ENCODE data around the gene LYRM1. TPM values are rescaled to one million over a fixed set of nuclear protein-coding genes. Genes with fewer than 3 reads are reported as not detected.
"Not testable (repeated sequence)": the region's sequence is repeated elsewhere in the genome, so short reads cannot be mapped to it uniquely, and the experiment has no call there.

Gene LYRM1
- total and polyA plus RNA-seq, 5 donors: 29.5 to 54.8 (median 35.6) TPM

DNA sequence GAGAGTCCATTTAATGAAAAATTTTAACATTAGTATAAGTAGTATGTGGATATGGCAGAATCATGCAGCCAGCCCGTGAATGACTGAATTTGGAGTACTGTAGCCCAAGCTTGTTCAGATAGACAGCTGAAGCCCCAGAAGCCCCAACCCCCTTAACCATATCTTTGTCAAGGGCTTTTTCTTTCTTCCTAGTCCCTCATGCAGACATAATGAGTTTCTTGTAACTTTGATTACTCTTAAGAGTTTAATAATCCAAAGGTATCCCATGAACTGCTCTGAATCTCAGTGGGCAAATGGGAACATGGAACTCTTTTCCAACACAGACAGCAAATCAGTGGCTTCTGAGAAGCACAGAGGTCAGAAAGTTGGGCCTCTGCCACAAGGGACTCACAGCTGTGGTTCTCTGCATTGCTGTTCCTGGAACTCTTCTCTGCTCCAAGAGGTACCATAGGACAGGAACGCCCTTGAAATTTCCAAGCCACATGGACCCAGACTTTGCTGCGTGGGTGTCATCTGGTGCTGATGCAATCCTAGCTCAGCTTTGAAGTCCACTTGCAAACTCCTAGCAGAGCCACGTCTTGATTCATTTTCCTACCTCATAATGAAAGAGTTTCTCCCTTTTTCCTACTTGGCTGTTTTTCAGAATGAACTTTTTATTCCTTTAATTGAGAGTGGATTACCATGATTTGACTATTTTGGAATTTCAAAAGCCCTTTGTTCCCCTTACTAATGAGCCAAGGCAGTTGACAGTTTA is 18.1 kb downstream of the LYRM1 start:
- ATAC-seq: peak; percentile 78 to 87
- H3K27me3 ChIP-seq (ENCODE audit: control insufficient read depth, insufficient read depth): no peaks in the 10 kb centered on the region
- intact Hi-C loops (cut with DNase I): no loop called here
- no peaks in the 10 kb centered on the region for H3K9me3 ChIP-seq (ENCODE audit: control insufficient read depth, low read length)
- 52% methylated on average over 4 of the region's 4 CpGs for WGBS
- no peak overlapping the region for H3K4me3 ChIP-seq (ENCODE audit: low read length)
- DNase-seq: peak; percentile 63 to 82 (median 76)
- H3K27ac ChIP-seq (ENCODE audit: low read length): no peak overlapping the region
- peaks cover 3% of the 10 kb centered on the region for H3K4me1 ChIP-seq (ENCODE audit: control insufficient read depth, insufficient read depth, low read length)

- Histone ChIP-seq H3K9me3 (ENCODE audit: control insufficient read depth, low read length) (no peaks in the 10 kb centered on the region), H3K27ac (ENCODE audit: low read length) (no peak overlapping the region), H3K27me3 (ENCODE audit: control insufficient read depth, insufficient read depth) (no peaks in the 10 kb centered on the region), H3K4me3 (ENCODE audit: low read length) (no peak overlapping the region), H3K4me1 (ENCODE audit: control insufficient read depth, insufficient read depth, low read length) (peaks cover 3% of the 10 kb centered on the region)
- 92% methylated on average over 5 of the region's 5 CpGs for WGBS
- no peak for ATAC-seq
- intact Hi-C loops (cut with DNase I): no loop called here
- DNase-seq: no peak
These were observed 19.5 kb downstream of the LYRM1 start for GRCh38 chr16:20920091-20920490.

- intact Hi-C loops (cut with DNase I): no loop called here
- no peaks in the 10 kb centered on the region for H3K27me3 ChIP-seq (ENCODE audit: control insufficient read depth, insufficient read depth)
- no peak overlapping the region for H3K27ac ChIP-seq (ENCODE audit: low read length)
- ATAC-seq (no peak), DNase-seq (no peak)
- no peaks in the 10 kb centered on the region for H3K9me3 ChIP-seq (ENCODE audit: control insufficient read depth, low read length)
- H3K4me3 ChIP-seq (ENCODE audit: low read length): no peak overlapping the region
- 98% methylated on average over 2 of the region's 2 CpGs for WGBS
- peaks cover 3% of the 10 kb centered on the region for H3K4me1 ChIP-seq (ENCODE audit: control insufficient read depth, insufficient read depth, low read length)
These were observed 20.2 kb downstream of the LYRM1 start for GRCh38 chr16:20920799-20921198.

GRCh38 chr16:20923876-20924275 is 23.3 kb downstream of the LYRM1 start:
- Histone ChIP-seq H3K9me3 (ENCODE audit: control insufficient read depth, low read length) (no peaks in the 10 kb centered on the region), H3K4me3 (ENCODE audit: low read length) (no peak overlapping the region), H3K27ac (ENCODE audit: low read length) (no peak overlapping the region), H3K27me3 (ENCODE audit: control insufficient read depth, insufficient read depth) (no peaks in the 10 kb centered on the region), H3K4me1 (ENCODE audit: control insufficient read depth, insufficient read depth, low read length) (no peaks in the 10 kb centered on the region)
- intact Hi-C loops (cut with DNase I): no loop called here
- ATAC-seq (no peak), DNase-seq (no peak)
- 89% methylated on average over 3 of the region's 3 CpGs for WGBS

DNA sequence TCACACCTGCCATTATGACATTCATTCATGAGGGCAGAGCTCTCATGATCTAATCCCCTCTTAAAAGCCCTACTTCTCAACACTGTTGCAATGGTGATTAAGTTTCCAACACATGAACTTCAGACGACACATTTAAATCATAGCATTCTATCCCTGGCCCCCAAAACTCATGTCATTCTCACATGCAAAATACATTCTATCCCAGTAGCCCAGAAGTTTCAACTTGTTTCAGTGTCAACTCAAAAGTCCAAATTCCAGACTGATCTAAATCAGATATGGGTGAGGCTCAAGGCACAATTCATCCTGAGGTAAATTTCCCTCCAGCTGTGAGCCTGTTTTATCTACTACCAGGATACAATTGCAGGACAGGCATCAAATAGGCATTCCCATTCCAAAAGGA is 25.2 kb downstream of the LYRM1 start:
- no peak overlapping the region for H3K27ac ChIP-seq (ENCODE audit: low read length)
- H3K9me3 ChIP-seq (ENCODE audit: control insufficient read depth, low read length): no peaks in the 10 kb centered on the region
- ATAC-seq (no peak), DNase-seq (no peak)
- H3K27me3 ChIP-seq (ENCODE audit: control insufficient read depth, insufficient read depth): no peaks in the 10 kb centered on the region
- no peak overlapping the region for H3K4me3 ChIP-seq (ENCODE audit: low read length)
- WGBS: 91% methylated on average over 1 of the region's 1 CpG
- intact Hi-C loops (cut with DNase I): no loop called here
- no peaks in the 10 kb centered on the region for H3K4me1 ChIP-seq (ENCODE audit: control insufficient read depth, insufficient read depth, low read length)

GRCh38 chr16:20928774-20929411 is 28.3 kb downstream of the LYRM1 start:
- intact Hi-C loops (cut with DNase I): no loop called here
- no peaks in the 10 kb centered on the region for H3K27me3 ChIP-seq (ENCODE audit: control insufficient read depth, insufficient read depth)
- H3K4me3 ChIP-seq (ENCODE audit: low read length): no peak overlapping the region
- H3K9me3 ChIP-seq (ENCODE audit: control insufficient read depth, low read length): no peaks in the 10 kb centered on the region
- whole genome bisulfite sequencing: 91% methylated on average over 5 of the region's 5 CpGs
- ATAC-seq (no peak), DNase-seq (no peak)
- H3K27ac ChIP-seq (ENCODE audit: low read length): no peak overlapping the region
- H3K4me1 ChIP-seq (ENCODE audit: control insufficient read depth, insufficient read depth, low read length): no peaks in the 10 kb centered on the region

DNA sequence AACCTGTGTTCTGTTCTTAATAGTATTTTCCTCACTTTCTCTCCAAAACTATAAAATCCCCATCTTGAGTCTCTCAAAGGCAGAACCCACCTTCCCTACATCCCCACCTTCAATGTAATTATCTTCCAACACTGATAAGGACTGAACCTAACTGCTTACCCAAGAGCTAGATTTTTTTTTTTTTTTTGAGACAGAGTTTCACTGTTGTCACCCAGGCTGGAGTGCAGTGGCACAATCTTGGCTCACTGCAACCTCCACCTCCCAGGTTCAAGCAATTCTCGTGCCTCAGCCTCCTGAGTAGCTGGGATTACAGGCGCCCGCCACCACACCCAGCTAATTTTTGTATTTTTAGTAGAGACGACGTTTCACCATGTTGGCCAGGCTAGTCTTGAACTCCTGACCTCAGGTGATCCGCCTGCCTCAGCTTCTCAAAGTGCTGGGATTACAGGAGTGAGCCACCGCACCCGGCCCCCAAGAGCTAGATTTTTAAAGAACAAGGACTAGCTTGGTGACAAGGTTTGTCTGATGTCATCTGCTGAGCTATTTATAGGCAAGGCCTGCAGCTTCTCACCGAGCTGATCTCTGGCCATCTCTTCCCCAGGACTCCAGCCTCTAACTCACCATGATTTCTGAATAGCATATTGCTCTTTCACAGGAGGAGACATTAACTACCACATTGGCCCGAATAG is 29.2 kb downstream of the LYRM1 start:
- H3K27ac ChIP-seq (ENCODE audit: low read length); H3K4me3 ChIP-seq (ENCODE audit: low read length); H3K27me3 ChIP-seq (ENCODE audit: control insufficient read depth, insufficient read depth); DNase-seq; intact Hi-C loops (cut with DNase I); H3K4me1 ChIP-seq (ENCODE audit: control insufficient read depth, insufficient read depth, low read length); H3K9me3 ChIP-seq (ENCODE audit: control insufficient read depth, low read length): not testable (repeated sequence)
- ATAC-seq: peak; percentile 80 to 81
- 59% methylated on average over 10 of the region's 10 CpGs for WGBS

DNA sequence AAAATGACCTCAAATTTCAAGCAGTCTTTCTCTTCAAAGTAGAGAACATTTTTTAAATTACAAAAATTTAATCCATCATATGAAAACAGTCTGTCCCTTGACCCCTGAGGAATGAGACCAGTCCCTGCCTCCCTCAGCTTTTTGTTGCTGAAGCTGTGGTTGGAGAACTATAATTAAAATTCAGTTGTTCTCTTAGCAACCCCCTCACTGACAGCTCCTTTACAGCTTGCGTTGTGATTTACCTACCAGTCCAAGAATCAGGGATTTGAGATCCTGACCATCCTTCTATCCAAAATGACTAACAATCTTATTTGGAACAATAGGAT is 29.8 kb downstream of the LYRM1 start:
- H3K27ac ChIP-seq (ENCODE audit: low read length): no peak overlapping the region

GRCh38 chr16:20931066-20931600 is 30.6 kb downstream of the LYRM1 start:
- no peak overlapping the region for H3K27ac ChIP-seq (ENCODE audit: low read length)
- H3K9me3 ChIP-seq (ENCODE audit: control insufficient read depth, low read length): no peaks in the 10 kb centered on the region
- H3K27me3 ChIP-seq (ENCODE audit: control insufficient read depth, insufficient read depth): no peaks in the 10 kb centered on the region
- no peak for ATAC-seq
- 79% methylated on average over 5 of the region's 5 CpGs for WGBS
- DNase-seq: no peak
- intact Hi-C loops (cut with DNase I): no loop called here
- no peaks in the 10 kb centered on the region for H3K4me1 ChIP-seq (ENCODE audit: control insufficient read depth, insufficient read depth, low read length)
- H3K4me3 ChIP-seq (ENCODE audit: low read length): no peak overlapping the region

More for the DNA sequence above, 29.8 kb downstream of the LYRM1 start:
- H3K9me3 ChIP-seq (ENCODE audit: control insufficient read depth, low read length): no peaks in the 10 kb centered on the region
- no peaks in the 10 kb centered on the region for H3K4me1 ChIP-seq (ENCODE audit: control insufficient read depth, insufficient read depth, low read length)
- DNase-seq (no peak), ATAC-seq (no peak)
- H3K4me3 ChIP-seq (ENCODE audit: low read length): no peak overlapping the region
- intact Hi-C loops (cut with DNase I): no loop called here
- H3K27me3 ChIP-seq (ENCODE audit: control insufficient read depth, insufficient read depth): no peaks in the 10 kb centered on the region
- WGBS: 73% methylated on average over 1 of the region's 1 CpG

GRCh38 chr16:20933589-20933988 is 33.0 kb downstream of the LYRM1 start:
- intact Hi-C loops (cut with DNase I): no loop called here
- no peak overlapping the region for H3K27ac ChIP-seq (ENCODE audit: low read length)
- H3K4me1 ChIP-seq (ENCODE audit: control insufficient read depth, insufficient read depth, low read length): no peaks in the 10 kb centered on the region
- no peaks in the 10 kb centered on the region for H3K27me3 ChIP-seq (ENCODE audit: control insufficient read depth, insufficient read depth)
- H3K9me3 ChIP-seq (ENCODE audit: control insufficient read depth, low read length): no peaks in the 10 kb centered on the region
- no peak overlapping the region for H3K4me3 ChIP-seq (ENCODE audit: low read length)
- ATAC-seq (no peak), DNase-seq (no peak)

DNA sequence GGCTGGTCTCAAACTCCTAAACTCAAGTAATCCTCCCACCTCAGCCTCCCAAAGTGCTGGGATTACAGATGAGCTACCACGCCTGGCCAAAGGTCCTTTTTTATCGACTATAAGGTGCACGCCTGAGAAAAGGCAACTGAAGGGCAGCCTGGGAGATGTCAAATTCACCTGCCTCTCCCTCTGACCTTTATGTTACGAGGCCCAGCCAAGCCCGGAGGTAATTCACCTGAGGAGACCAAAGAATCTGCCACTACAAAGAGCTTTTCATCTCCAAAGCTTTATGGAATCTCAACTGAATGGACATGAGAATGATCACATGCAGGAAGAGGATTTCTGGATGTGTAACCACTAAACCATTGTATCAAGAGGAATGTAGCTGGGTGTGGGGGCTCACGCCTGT is 37.2 kb downstream of the LYRM1 start:
- DNase-seq (no peak), ATAC-seq (no peak)
- no peaks in the 10 kb centered on the region for H3K4me1 ChIP-seq (ENCODE audit: control insufficient read depth, insufficient read depth, low read length)
- H3K27ac ChIP-seq (ENCODE audit: low read length): no peak overlapping the region
- no peaks in the 10 kb centered on the region for H3K27me3 ChIP-seq (ENCODE audit: control insufficient read depth, insufficient read depth)
- H3K4me3 ChIP-seq (ENCODE audit: low read length): no peak overlapping the region
- WGBS: 88% methylated on average over 6 of the region's 6 CpGs
- H3K9me3 ChIP-seq (ENCODE audit: control insufficient read depth, low read length): no peaks in the 10 kb centered on the region
- intact Hi-C loops (cut with DNase I): no loop called here

All from right cardiac atrium (tissue), 5 donors.